Keratinocyte (primary cell): ENCODE results near the gene OXCT1. TPM values are rescaled to one million over a fixed set of nuclear protein-coding genes. Genes with fewer than 3 reads are reported as not detected.

Experiments
- DNase-seq: peaks from one replicate; pipeline ENCODE4 v3.0.0-alpha.2; 2011; ENCODE audit warnings: low read depth, missing footprints, low spot score
- FAIRE-seq: peaks from 2 replicates; lab custom pipeline; 2011; peaks lifted over from hg19 to GRCh38; lab: Jason Lieb, UNC
- H2AFZ ChIP-seq: 2 replicates; pipeline ENCODE4 v1.6.0; 2012; ENCODE audit warnings: low read length, control low read depth, inconsistent platforms; ENCODE audit not compliant: control insufficient read depth
- H3K27ac ChIP-seq: 2 replicates; pipeline ENCODE4 v1.5.1; 2011; ENCODE audit warnings: low read length; ENCODE audit not compliant: control insufficient read depth, insufficient read depth
- H3K27me3 ChIP-seq: 3 replicates; pipeline ENCODE4 v1.6.0; 2011; ENCODE audit warnings: low read length; ENCODE audit not compliant: control insufficient read depth, insufficient read depth; ENCODE audit errors: extremely low read depth
- H3K36me3 ChIP-seq, 2 experiments: 2 replicates in 1 of 2; 3 replicates in 1 of 2; pipeline ENCODE4 v1.5.1; 2011; ENCODE audit warnings: low read length in 2 of 2, mild to moderate bottlenecking in 1 of 2; ENCODE audit not compliant: control insufficient read depth in 2 of 2, insufficient read depth in 2 of 2; ENCODE audit errors: extremely low read depth in 1 of 2
- H3K4me1 ChIP-seq: 3 replicates; pipeline ENCODE4 v1.5.1; 2011; ENCODE audit warnings: low read length; ENCODE audit not compliant: control insufficient read depth, insufficient read depth; ENCODE audit errors: extremely low read depth
- H3K4me2 ChIP-seq: 3 replicates; pipeline ENCODE4 v1.6.0; 2011; ENCODE audit warnings: low read depth, low read length; ENCODE audit not compliant: control insufficient read depth, insufficient read depth; ENCODE audit errors: extremely low read depth
- H3K4me3 ChIP-seq, 3 experiments: fragments of 200-600 bp in 1 of 3; sonication (generic) in 1 of 3; 2 replicates in 2 of 3; 3 replicates in 1 of 3; pipeline ENCODE4 v1.5.1; 2011 to 2016; ENCODE audit warnings: low read length in 3 of 3, mild to moderate bottlenecking in 3 of 3, control low read depth in 2 of 3, inconsistent platforms in 1 of 3, low read depth in 1 of 3, mixed read lengths in 1 of 3, mixed run types in 1 of 3, moderate library complexity in 1 of 3; ENCODE audit not compliant: control insufficient read depth in 2 of 3, insufficient read depth in 2 of 3; ENCODE audit errors: extremely low read depth in 1 of 3
- H3K79me2 ChIP-seq: 2 replicates; pipeline ENCODE4 v1.6.0; 2012; ENCODE audit warnings: low read length; ENCODE audit not compliant: control insufficient read depth, insufficient read depth
- H3K9ac ChIP-seq: 3 replicates; pipeline ENCODE4 v1.6.0; 2011; ENCODE audit warnings: low read length; ENCODE audit not compliant: control insufficient read depth, insufficient read depth; ENCODE audit errors: extremely low read depth
- H3K9me1 ChIP-seq: 3 replicates; pipeline ENCODE4 v1.6.0; 2011; ENCODE audit warnings: low read length; ENCODE audit not compliant: control insufficient read depth, insufficient read depth; ENCODE audit errors: extremely low read depth
- H3K9me3 ChIP-seq: 2 replicates; pipeline ENCODE4 v1.5.1; 2012; ENCODE audit warnings: low read depth, low read length; ENCODE audit not compliant: control insufficient read depth
- H4K20me1 ChIP-seq: 3 replicates; pipeline ENCODE4 v1.6.0; 2011; ENCODE audit warnings: low read length; ENCODE audit not compliant: control insufficient read depth, insufficient read depth; ENCODE audit errors: extremely low read depth
- CTCF ChIP-seq, 3 experiments: IDR thresholded peaks in 1 of 3; conservative IDR thresholded peaks in 1 of 3; optimal IDR thresholded peaks in 1 of 3; 2 replicates in 2 of 3; 3 replicates in 1 of 3; pipeline versions ENCODE3 to v1.5.1; 2011; ENCODE audit warnings: low read length in 3 of 3, mild to moderate bottlenecking in 3 of 3, moderate library complexity in 2 of 3, control low read depth in 1 of 3, inconsistent platforms in 1 of 3; ENCODE audit not compliant: insufficient read depth in 2 of 3; ENCODE audit errors: extremely low read depth in 1 of 3
- EZH2 ChIP-seq: IDR thresholded peaks from one replicate; pipeline ENCODE4 v1.6.1; 2012; ENCODE audit warnings: inconsistent platforms, mild to moderate bottlenecking, low read length, moderate library complexity
- dilution Hi-C: fragments of 300-500 bp; cut with MboI; formaldehyde crosslinking; loops from one replicate; pipeline ENCODE4 v1.7.0; 2020; ENCODE audit warnings: low sequenced_read_pairs; ENCODE audit not compliant: extremely low pct_ligation_motif_present
- polyA plus RNA-seq, 5 experiments: library from polyadenylated mRNA; depleted of rRNA in 3 of 5; stranded (reverse) in 3 of 5; stranded (forward) in 1 of 5; unstranded in 1 of 5; fragments of >200 nt; gene quantifications; 1 replicate in 1 of 5; 2 replicates in 3 of 5; 3 replicates in 1 of 5; pipeline versions ENCODE4 v1.2.1 to v1.2.3, GENCODE V29; 2011 to 2012; ENCODE audit warnings: missing spikeins in 2 of 5, low read depth in 1 of 5, low replicate concordance in 1 of 5

Gene OXCT1
- polyA plus RNA-seq, 1 donor (not counting 4 experiments of a cell fraction or from before 2014, with no cell fraction given), result 34.0 TPM

- dilution Hi-C loops, result no loop called here
- FAIRE-seq, result no peak
Observed at GRCh38 chr5:41878643-41879478, 8.6 kb upstream of the OXCT1 start.

DNA sequence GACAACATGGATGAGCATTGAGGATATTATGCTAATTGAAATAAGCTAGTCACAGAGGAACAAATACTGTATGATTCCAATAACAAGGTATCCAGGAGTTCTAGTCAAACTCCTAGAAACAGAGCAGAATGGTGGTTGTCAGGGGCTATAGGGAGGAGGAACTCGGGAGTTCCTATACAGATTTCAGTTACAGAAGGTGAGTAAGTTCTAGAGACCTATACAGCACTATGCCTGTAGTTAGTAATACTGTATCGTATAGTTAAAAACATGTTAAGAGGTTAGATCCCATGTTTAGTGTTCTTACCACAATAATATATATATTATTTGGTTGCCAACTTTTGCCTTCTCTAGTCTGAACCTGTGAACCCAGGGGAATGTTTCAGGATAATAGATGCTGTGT lies 7.9 kb upstream of the OXCT1 start:
- Histone ChIP-seq H3K79me2 (no peaks in the 10 kb centered on the region), H3K36me3 (no peaks in the 10 kb centered on the region), H2AFZ (no peak overlapping the region), H3K9me1 (no peaks in the 10 kb centered on the region), H3K27me3 (no peaks in the 10 kb centered on the region), H3K4me1 (no peaks in the 10 kb centered on the region), H3K9ac (no peak overlapping the region), H3K4me2 (no peak overlapping the region), H3K4me3 (no peak overlapping the region), H3K9me3 (no peaks in the 10 kb centered on the region), H4K20me1 (no peaks in the 10 kb centered on the region), H3K27ac (no peak overlapping the region)
- dilution Hi-C loops, result no loop called here
- DNase-seq (no peak), FAIRE-seq (no peak)
- no peak for TF ChIP-seq EZH2
- no peak for TF ChIP-seq CTCF (optimal IDR thresholded peaks at IDR 0.05 in 1 of 3, IDR thresholded peaks at IDR 0.05 in 1 of 3, conservative IDR thresholded peaks at IDR 0.05 in 1 of 3; ENCODE audit: extremely low read depth in 1 of 3, insufficient read depth in 2 of 3, low read length in 3 of 3)

More at GRCh38 chr5:41878643-41879478, 8.6 kb upstream of the OXCT1 start:
- Histone ChIP-seq H3K27ac (no peak overlapping the region), H2AFZ (no peak overlapping the region), H3K4me1 (no peaks in the 10 kb centered on the region), H4K20me1 (no peaks in the 10 kb centered on the region), H3K27me3 (no peaks in the 10 kb centered on the region), H3K4me3 (no peak overlapping the region), H3K9me3 (no peaks in the 10 kb centered on the region), H3K9me1 (no peaks in the 10 kb centered on the region), H3K36me3 (no peaks in the 10 kb centered on the region), H3K4me2 (no peak overlapping the region), H3K9ac (no peak overlapping the region), H3K79me2 (no peaks in the 10 kb centered on the region)
- no peak for DNase-seq
- no peak for TF ChIP-seq EZH2
- no peak for TF ChIP-seq CTCF (optimal IDR thresholded peaks at IDR 0.05 in 1 of 3, IDR thresholded peaks at IDR 0.05 in 1 of 3, conservative IDR thresholded peaks at IDR 0.05 in 1 of 3; ENCODE audit: extremely low read depth in 1 of 3, insufficient read depth in 2 of 3, low read length in 3 of 3)
